Endothelial cell (in vitro differentiated cells): ENCODE results near the gene AUTS2. TPM values are rescaled to one million over a fixed set of nuclear protein-coding genes. Genes with fewer than 3 reads are reported as not detected.

ENCODE experiments used
- DNase-seq: peaks from one replicate; pipeline ENCODE4 v3.0.0; 2021; ENCODE audit warnings: low spot score
- H3K27ac Mint-ChIP-seq: one replicate; pipeline ENCODE4 v1.8.0; 2021; ENCODE audit warnings: mixed read lengths, inconsistent platforms; ENCODE audit not compliant: unreplicated experiment
- H3K27me3 Mint-ChIP-seq: one replicate; pipeline ENCODE4 v1.8.0; 2021; ENCODE audit warnings: mild to moderate bottlenecking, moderate library complexity, mixed read lengths, inconsistent platforms; ENCODE audit not compliant: unreplicated experiment
- H3K36me3 Mint-ChIP-seq: one replicate; pipeline ENCODE4 v1.8.0; 2021; ENCODE audit warnings: mild to moderate bottlenecking, low read depth, mixed read lengths, inconsistent platforms; ENCODE audit not compliant: unreplicated experiment
- H3K4me1 Mint-ChIP-seq: one replicate; pipeline ENCODE4 v1.8.0; 2021; ENCODE audit warnings: mild to moderate bottlenecking, mixed read lengths, inconsistent platforms; ENCODE audit not compliant: unreplicated experiment
- H3K4me3 Mint-ChIP-seq: one replicate; pipeline ENCODE4 v1.8.0; 2021; ENCODE audit warnings: mild to moderate bottlenecking, mixed read lengths, inconsistent platforms; ENCODE audit not compliant: unreplicated experiment
- H3K9me3 Mint-ChIP-seq: one replicate; pipeline ENCODE4 v1.8.0; 2021; ENCODE audit warnings: mixed read lengths, inconsistent platforms; ENCODE audit not compliant: unreplicated experiment
- CTCF ChIP-seq: fragments of 200-600 bp; sonication (generic); IDR thresholded peaks from one replicate; pipeline ENCODE4 v1.5.0; 2021; ENCODE audit warnings: antibody characterized with exemption; ENCODE audit not compliant: unreplicated experiment
- total RNA-seq: library from RNA; stranded (reverse); fragmentation: NEBNext Ultra II Directional; extraction: Animal tissue kit (Norgen Biotek cat#: 25700); gene quantifications from one replicate; pipeline ENCODE4 v1.2.1, GENCODE V29; 2021; ENCODE audit not compliant: unreplicated experiment

The AUTS2 gene
- total RNA-seq, 1 donor from 2014 or later: 103 TPM

- no peak for TF ChIP-seq CTCF
- H3K9me3 Mint-ChIP-seq: no peaks in the 10 kb centered on the region
- no peak overlapping the region for H3K27ac Mint-ChIP-seq
- no peak for DNase-seq
- no peak overlapping the region for H3K4me3 Mint-ChIP-seq
- H3K4me1 Mint-ChIP-seq: peaks cover 3% of the 10 kb centered on the region
- peaks cover 15% of the 10 kb centered on the region for H3K36me3 Mint-ChIP-seq
- peaks cover 2% of the 10 kb centered on the region for H3K27me3 Mint-ChIP-seq
Measured at GRCh38 chr7:70544016-70544415, 945.7 kb downstream of the AUTS2 start.

- Mint-ChIP-seq H3K9me3 (no peaks in the 10 kb centered on the region), H3K4me1 (no peaks in the 10 kb centered on the region), H3K27me3 (peaks cover 2% of the 10 kb centered on the region), H3K4me3 (no peak overlapping the region), H3K36me3 (peaks cover 15% of the 10 kb centered on the region), H3K27ac (no peak overlapping the region)
- no peak for DNase-seq
- no peak for TF ChIP-seq CTCF
Measured at GRCh38 chr7:70545214-70545613, 946.9 kb downstream of the AUTS2 start.

- no peaks in the 10 kb centered on the region for H3K9me3 Mint-ChIP-seq
- H3K36me3 Mint-ChIP-seq: peaks cover 10% of the 10 kb centered on the region
- H3K27ac Mint-ChIP-seq: no peak overlapping the region
- TF ChIP-seq CTCF: no peak
- DNase-seq: no peak
- H3K27me3 Mint-ChIP-seq: peaks cover 1% of the 10 kb centered on the region
- H3K4me1 Mint-ChIP-seq: peaks cover 3% of the 10 kb centered on the region
- H3K4me3 Mint-ChIP-seq: no peak overlapping the region
Measured at GRCh38 chr7:70552141-70552540, 953.9 kb downstream of the AUTS2 start.

GRCh38 chr7:70553364-70553763 lies 955.1 kb downstream of the AUTS2 start:
- no peak overlapping the region for H3K27ac Mint-ChIP-seq
- no peak overlapping the region for H3K4me3 Mint-ChIP-seq
- H3K36me3 Mint-ChIP-seq: peaks cover 6% of the 10 kb centered on the region
- DNase-seq: no peak
- H3K9me3 Mint-ChIP-seq: no peaks in the 10 kb centered on the region
- TF ChIP-seq CTCF: no peak
- peaks cover 1% of the 10 kb centered on the region for H3K27me3 Mint-ChIP-seq
- peaks cover 3% of the 10 kb centered on the region for H3K4me1 Mint-ChIP-seq

- Mint-ChIP-seq H3K27me3 (peaks cover 1% of the 10 kb centered on the region), H3K4me1 (peaks cover 3% of the 10 kb centered on the region), H3K9me3 (peaks cover 3% of the 10 kb centered on the region), H3K4me3 (no peak overlapping the region), H3K27ac (no peak overlapping the region), H3K36me3 (peaks cover 15% of the 10 kb centered on the region)
- no peak for TF ChIP-seq CTCF
- DNase-seq: no peak
Measured at GRCh38 chr7:70554646-70555045, 956.4 kb downstream of the AUTS2 start.
